22Rv1 (cell line): ENCODE measurements around the gene TOP1.

Experiments used
- ZFX ChIP-seq: fragments of 450-650 bp; IDR thresholded peaks from 2 replicates; pipeline ENCODE4 v1.6.1; 2017; ENCODE audit warnings: antibody characterized with exemption, borderline replicate concordance
- TF ChIP-seq, protein P1 (sequence below): fragments of 450-650 bp; IDR thresholded peaks from 2 replicates; pipeline ENCODE4 v1.5.1; 2017; ENCODE audit warnings: mild to moderate bottlenecking

DNA sequence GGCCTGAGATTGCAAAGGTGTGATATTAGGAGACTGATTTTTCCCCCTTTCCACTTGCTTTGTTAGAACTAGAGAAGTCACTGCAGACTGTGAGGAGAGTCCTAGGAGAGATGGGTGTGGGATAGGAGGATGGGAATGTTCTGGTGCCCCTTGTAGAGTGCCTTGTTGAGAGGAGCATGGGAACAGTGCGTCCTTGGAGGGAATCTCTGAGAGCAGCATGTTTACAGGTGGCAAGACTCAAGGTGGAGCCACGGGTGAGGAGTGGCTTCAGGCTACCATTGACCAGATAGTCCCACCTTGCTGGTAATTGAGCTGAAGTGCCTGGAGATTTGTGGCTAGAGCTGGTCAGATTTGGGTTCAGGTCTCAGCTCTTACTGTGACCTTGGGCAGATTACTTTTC lies 114.7 kb downstream of the TOP1 start:
- TF ChIP-seq, protein P1, sequence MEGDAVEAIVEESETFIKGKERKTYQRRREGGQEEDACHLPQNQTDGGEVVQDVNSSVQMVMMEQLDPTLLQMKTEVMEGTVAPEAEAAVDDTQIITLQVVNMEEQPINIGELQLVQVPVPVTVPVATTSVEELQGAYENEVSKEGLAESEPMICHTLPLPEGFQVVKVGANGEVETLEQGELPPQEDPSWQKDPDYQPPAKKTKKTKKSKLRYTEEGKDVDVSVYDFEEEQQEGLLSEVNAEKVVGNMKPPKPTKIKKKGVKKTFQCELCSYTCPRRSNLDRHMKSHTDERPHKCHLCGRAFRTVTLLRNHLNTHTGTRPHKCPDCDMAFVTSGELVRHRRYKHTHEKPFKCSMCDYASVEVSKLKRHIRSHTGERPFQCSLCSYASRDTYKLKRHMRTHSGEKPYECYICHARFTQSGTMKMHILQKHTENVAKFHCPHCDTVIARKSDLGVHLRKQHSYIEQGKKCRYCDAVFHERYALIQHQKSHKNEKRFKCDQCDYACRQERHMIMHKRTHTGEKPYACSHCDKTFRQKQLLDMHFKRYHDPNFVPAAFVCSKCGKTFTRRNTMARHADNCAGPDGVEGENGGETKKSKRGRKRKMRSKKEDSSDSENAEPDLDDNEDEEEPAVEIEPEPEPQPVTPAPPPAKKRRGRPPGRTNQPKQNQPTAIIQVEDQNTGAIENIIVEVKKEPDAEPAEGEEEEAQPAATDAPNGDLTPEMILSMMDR, result no peak
- TF ChIP-seq ZFX, result no peak
